ENCODE measurements around the gene USP22. TPM values are rescaled to one million over a fixed set of nuclear protein-coding genes. Genes with fewer than 3 reads are reported as not detected.

USP22 gene
- total and polyA plus RNA-seq, 10 of the 15 experiments (the other 5 are each of a cell fraction or from before 2014, with no cell fraction given) = 10.8 to 218 (median 98.8) TPM

DNA sequence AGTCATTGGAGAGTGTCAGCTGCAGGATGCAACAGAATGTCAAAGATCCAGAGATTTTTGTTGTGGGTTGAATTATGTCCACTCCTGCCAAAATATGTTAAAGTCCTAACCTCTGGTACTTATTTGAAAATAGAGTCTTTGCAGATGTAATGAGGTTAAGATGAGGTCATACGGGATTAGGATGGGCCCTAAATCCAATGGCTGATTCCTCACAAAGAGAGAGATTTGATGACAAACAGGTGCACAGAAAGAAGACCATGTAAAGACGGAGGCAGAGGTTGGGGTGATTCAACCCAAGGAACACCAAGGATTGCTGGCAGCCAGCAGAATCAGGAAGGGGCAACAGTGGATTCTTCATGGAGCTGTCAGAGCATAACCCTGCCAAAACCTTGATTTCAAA lies 34.5 kb upstream of the USP22 start (continued):
- TF ChIP-seq FOS (IDR thresholded peaks at IDR 0.05; ENCODE audit: borderline replicate concordance, extremely low read depth, insufficient read length) (no peak), RCOR1 (conservative IDR thresholded peaks at IDR 0.05; ENCODE audit: low read depth, low read length) (no peak)

- no peak overlapping the region for H2AFZ ChIP-seq (ENCODE audit: control insufficient read depth, low read depth, low read length)
- H3K4me3 ChIP-seq = no peak overlapping the region
- 58% methylated on average over 3 of the region's 3 CpGs for WGBS (ENCODE audit: insufficient coverage, insufficient replicate concordance, low lambda C conversion rate, missing lambda C conversion rate)
- no peak for FAIRE-seq
- no peak overlapping the region for H3K27ac ChIP-seq (ENCODE audit: control insufficient read depth, insufficient read depth)
- DNase-seq (ENCODE audit: low read depth, low spot score) = no peak
- POLR2A ChIA-PET = no interaction called here
- H3K36me3 ChIP-seq (ENCODE audit: control insufficient read depth in 2 of 2, insufficient read depth in 2 of 2, low read length in 1 of 2) = no peaks in the 10 kb centered on the region
- RAD21 ChIA-PET (ENCODE audit: unreplicated experiment) = no interaction called here
- intact Hi-C loops (cut with micrococcal nuclease; ENCODE audit: unreplicated experiment) (no loop called here), in situ Hi-C loops (cut with MboI) (no loop called here)
- no peak overlapping the region for H3K9ac ChIP-seq (ENCODE audit: control insufficient read depth, insufficient read depth, low read length)
- CTCF ChIA-PET = interaction anchor here (1.6 kb wide), 1 partner anchor 43 kb away, joined by 4 read pairs; no protein-coding TSS in a partner anchor
- H3K4me1 ChIP-seq (ENCODE audit: control insufficient read depth, insufficient read depth, low read length) = no peaks in the 10 kb centered on the region
- H4K20me1 ChIP-seq (ENCODE audit: control insufficient read depth, insufficient read depth) = no peaks in the 10 kb centered on the region
- H3K79me2 ChIP-seq (ENCODE audit: control insufficient read depth, insufficient read depth, low read length) = no peaks in the 10 kb centered on the region
- no peaks in the 10 kb centered on the region for H3K9me3 ChIP-seq (replicated peaks; ENCODE audit: control insufficient read depth, insufficient read depth, low read length)
- H3K27me3 ChIP-seq (replicated peaks in 1 of 2; ENCODE audit: control insufficient read depth in 2 of 2, insufficient read depth in 2 of 2, low read length in 1 of 2) = no peaks in the 10 kb centered on the region
- SMC1A ChIA-PET (ENCODE audit: uncharacterized antibody, unreplicated experiment) = no interaction called here
- no peak overlapping the region for H3K4me2 ChIP-seq (ENCODE audit: control insufficient read depth, insufficient read depth)
- no peak for ATAC-seq
- no TSS peak for BruUV-seq (replicated peaks)
- TF ChIP-seq GATAD2B (conservative IDR thresholded peaks at IDR 0.05; ENCODE audit: low read depth) (no peak), NR2C2 (IDR thresholded peaks at IDR 0.05; ENCODE audit: borderline replicate concordance, control insufficient read depth, insufficient read length, low read depth) (no peak), YY1 (IDR thresholded peaks at IDR 0.05; ENCODE audit: low read depth, low read length) (no peak), E2F4 (IDR thresholded peaks at IDR 0.05; ENCODE audit: low read depth, low read length) (no peak), RELA (IDR thresholded peaks at IDR 0.05; ENCODE audit: borderline replicate concordance, partially characterized antibody) (no peak), SUPT20H (IDR thresholded peaks at IDR 0.05; ENCODE audit: borderline replicate concordance, control insufficient read depth, low read depth, low read length) (no peak), SMAD5 (IDR thresholded peaks at IDR 0.05; ENCODE audit: low read depth) (no peak), CHD4 (IDR thresholded peaks at IDR 0.05) (no peak), TBL1XR1 (IDR thresholded peaks at IDR 0.05; ENCODE audit: low read depth, low read length) (no peak), TARDBP (IDR thresholded peaks at IDR 0.05; ENCODE audit: borderline replicate concordance) (no peak), TAF1 (IDR thresholded peaks at IDR 0.05; ENCODE audit: borderline replicate concordance, low read depth, low read length) (no peak), SREBF1 (IDR thresholded peaks at IDR 0.05; ENCODE audit: low read length) (no peak), DPF2 (IDR thresholded peaks at IDR 0.05) (no peak), ZBTB33 (IDR thresholded peaks at IDR 0.05) (no peak)
- TF ChIP-seq, protein P1, sequence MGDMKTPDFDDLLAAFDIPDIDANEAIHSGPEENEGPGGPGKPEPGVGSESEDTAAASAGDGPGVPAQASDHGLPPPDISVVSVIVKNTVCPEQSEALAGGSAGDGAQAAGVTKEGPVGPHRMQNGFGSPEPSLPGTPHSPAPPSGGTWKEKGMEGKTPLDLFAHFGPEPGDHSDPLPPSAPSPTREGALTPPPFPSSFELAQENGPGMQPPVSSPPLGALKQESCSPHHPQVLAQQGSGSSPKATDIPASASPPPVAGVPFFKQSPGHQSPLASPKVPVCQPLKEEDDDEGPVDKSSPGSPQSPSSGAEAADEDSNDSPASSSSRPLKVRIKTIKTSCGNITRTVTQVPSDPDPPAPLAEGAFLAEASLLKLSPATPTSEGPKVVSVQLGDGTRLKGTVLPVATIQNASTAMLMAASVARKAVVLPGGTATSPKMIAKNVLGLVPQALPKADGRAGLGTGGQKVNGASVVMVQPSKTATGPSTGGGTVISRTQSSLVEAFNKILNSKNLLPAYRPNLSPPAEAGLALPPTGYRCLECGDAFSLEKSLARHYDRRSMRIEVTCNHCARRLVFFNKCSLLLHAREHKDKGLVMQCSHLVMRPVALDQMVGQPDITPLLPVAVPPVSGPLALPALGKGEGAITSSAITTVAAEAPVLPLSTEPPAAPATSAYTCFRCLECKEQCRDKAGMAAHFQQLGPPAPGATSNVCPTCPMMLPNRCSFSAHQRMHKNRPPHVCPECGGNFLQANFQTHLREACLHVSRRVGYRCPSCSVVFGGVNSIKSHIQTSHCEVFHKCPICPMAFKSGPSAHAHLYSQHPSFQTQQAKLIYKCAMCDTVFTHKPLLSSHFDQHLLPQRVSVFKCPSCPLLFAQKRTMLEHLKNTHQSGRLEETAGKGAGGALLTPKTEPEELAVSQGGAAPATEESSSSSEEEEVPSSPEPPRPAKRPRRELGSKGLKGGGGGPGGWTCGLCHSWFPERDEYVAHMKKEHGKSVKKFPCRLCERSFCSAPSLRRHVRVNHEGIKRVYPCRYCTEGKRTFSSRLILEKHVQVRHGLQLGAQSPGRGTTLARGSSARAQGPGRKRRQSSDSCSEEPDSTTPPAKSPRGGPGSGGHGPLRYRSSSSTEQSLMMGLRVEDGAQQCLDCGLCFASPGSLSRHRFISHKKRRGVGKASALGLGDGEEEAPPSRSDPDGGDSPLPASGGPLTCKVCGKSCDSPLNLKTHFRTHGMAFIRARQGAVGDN (IDR thresholded peaks at IDR 0.05) = no peak
Measured at GRCh38 chr17:21076242-21076641, 33.4 kb upstream of the USP22 start.
